MM.1S (cell line): ENCODE measurements around the gene PSTPIP1.

ENCODE experiments used
- CTCF ChIP-seq: fragments of 300-600 bp; sonication (generic); IDR thresholded peaks from 2 replicates; pipeline ENCODE4 v1.5.1; 2016; ENCODE audit warnings: antibody characterized with exemption, low read length, mixed read lengths
- EZH2 ChIP-seq: fragments of 300-600 bp; sonication (generic); optimal IDR thresholded peaks from 2 replicates; pipeline ENCODE3; 2017; ENCODE audit warnings: low read depth, mild to moderate bottlenecking, antibody characterized with exemption, low read length, mixed read lengths
- EZH2phosphoT487 ChIP-seq: fragments of 300-600 bp; sonication (generic); IDR thresholded peaks from 2 replicates; pipeline ENCODE4 v1.6.1; 2018; ENCODE audit warnings: antibody characterized with exemption, low read length

- no peak for TF ChIP-seq EZH2
- TF ChIP-seq CTCF: no peak
- no peak for TF ChIP-seq EZH2phosphoT487
These were observed 48.3 kb downstream of the PSTPIP1 start for GRCh38 chr15:77042955-77043920.
